HG03108 (cell line): Measurements from ENCODE around the gene CDC25A.

Experiments used
- ATAC-seq: cut with Tn5 transposase; IDR thresholded peaks from one replicate; pipeline ENCODE4 v1.9.1; 2021; ENCODE audit warnings: moderate library complexity; ENCODE audit not compliant: unreplicated experiment

CDC25A gene

GRCh38 chr3:48196611-48197010 is 8.4 kb upstream of the CDC25A start:
- ATAC-seq: no peak

GRCh38 chr3:48194446-48195071 is 6.3 kb upstream of the CDC25A start:
- no peak for ATAC-seq

DNA sequence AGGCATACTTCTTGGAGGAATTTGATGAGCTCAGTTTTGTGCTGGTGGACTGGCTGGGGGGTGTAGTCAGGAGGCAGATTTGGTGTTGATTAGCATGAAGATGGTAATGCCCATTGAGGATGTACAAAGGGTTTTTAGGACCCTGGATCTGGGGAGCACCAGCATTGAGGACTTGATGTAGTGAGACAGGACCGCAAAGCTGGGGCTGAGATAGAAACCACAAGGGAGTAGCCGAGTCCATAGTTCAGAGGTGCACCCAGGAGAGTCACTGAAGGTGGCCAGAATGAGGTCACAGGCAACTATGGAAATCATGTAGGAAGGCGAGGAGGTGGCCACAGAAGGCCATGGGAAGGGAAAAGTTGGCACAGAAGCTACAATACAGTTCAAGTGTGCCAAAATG is 2.7 kb upstream of the CDC25A start:
- no peak for ATAC-seq

DNA sequence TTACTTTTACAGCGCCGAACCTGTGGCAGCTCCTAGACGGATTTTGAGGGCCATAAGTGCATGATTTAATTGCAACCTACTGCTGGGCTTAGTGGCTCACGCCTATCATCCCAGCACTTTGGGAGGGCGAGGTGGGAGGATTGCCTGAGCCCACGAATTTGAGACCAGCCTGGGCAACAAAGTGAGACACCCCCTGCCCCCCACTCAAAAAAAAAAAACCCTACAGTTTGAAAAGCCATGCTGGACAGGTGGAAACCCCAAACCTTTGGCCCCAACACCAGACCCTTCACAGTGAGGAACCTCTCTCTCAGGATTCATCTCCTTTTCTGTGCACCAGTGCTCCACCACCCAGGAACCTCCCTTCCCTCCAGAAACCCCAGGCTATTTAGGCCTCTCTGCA is 1.1 kb upstream of the CDC25A start:
- ATAC-seq: no peak

GRCh38 chr3:48187579-48188265 is 495 bp downstream of the CDC25A start:
- peak; percentile 21 for ATAC-seq

DNA sequence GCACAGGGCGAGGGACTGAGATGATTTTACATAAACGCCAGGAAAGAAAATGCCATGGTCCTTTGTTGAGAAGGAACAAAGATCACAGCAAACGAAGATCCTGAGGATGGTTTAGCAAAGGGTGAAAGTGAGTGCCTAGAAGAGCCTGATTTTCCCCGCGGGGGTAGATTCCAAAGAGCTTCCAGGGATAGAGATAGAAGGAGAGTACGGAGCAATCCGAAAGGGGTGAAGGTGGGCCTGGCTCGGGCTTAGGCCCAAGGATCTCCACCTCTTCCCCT is 977 bp downstream of the CDC25A start:
- ATAC-seq: no peak

GRCh38 chr3:48186631-48187300 is 1.5 kb downstream of the CDC25A start:
- ATAC-seq: no peak

DNA sequence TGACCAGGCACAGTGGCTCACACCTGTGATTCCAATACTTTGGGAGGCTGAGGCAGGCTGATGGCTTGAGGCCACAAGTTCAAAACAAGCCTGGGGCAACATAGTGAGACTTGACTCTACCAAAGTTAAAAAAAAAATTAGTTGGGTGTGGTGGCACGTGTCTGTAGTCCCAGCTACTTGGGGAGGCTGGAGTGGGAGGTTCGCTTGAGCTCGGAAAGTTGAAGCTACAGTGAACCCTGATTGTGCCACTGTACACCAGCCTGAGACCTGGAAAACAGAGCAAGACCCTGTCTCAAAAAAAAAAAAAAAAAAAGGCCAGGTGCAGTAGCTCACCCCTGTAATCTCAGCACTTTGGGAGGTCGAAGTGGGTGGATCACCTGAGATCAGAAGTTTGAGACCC is 3.1 kb downstream of the CDC25A start:
- ATAC-seq: no peak

- ATAC-seq: no peak
These were observed 3.9 kb downstream of the CDC25A start for GRCh38 chr3:48184299-48184698.

DNA sequence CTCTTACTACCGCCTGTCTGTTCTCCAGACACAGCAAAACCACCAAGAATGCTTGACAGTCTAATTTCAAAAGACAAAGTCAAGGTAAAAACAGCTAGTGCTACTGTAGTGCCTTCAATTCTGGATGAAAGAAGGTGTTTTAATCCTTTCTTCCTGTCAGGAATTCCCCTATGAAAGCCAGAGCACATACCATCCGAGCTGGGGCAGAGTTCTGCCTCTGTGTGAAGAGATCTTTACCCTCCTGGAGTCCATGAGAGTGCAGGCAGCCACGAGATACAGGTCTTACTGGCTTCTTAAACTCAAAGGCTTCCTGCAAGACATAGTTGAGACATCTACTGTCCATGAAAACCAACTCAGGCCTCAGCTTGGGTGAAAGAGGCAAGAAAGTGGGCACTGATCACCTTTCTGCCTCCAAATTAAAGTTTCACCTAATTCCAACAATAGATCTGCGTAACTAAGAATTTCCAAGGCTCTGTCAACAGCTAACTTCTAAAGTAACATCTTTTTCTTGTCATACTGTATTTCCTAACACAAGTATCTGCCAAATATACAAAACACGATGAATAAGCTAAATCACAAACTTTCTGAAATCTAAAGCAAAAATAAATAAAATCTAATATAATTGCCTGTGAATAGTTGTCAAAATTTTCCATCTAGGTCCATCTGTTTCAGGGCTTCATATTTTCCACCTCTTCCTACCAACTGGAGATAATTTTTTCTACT is 7.5 kb downstream of the CDC25A start:
- ATAC-seq: no peak

DNA sequence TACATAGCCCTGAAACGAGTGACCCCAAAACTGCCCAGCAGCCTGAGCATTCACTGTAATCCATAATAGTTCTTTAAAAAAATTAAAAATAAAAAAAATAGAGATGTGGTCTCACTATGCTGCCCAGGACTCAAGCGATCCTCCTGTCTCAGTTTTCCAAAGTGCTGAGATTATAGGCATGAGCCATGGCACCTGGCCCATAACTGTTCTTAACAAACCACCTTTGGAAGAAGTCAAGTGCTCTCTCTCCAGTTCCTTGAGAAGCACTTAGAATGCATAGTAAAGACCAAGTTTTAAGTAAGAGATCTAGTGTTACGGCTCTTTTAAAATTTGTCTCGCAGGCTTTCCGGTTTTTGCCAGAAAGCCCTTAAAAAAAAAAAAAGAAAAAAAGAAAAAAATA is 8.2 kb downstream of the CDC25A start:
- ATAC-seq: no peak

DNA sequence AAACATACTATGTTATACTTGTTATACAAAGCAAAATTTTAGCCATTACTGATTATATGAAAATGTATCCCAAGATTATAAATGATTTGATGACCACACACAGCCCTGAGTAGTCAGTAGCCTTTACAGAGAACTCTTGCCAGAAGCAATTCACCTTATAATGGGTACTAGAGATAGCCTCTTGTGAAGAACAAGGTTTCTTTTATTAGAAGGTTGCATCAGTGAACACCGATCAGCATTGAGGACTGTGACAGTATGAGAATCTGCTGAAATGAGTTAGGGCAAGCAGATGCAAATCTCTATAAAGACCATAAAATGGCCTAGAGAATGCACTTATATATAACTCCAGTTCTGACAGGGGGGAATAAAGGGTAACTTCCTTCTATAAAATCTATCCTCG is 10.1 kb downstream of the CDC25A start:
- ATAC-seq: no peak

GRCh38 chr3:48157950-48158376 is 30.3 kb downstream of the CDC25A start:
- ATAC-seq: no peak

DNA sequence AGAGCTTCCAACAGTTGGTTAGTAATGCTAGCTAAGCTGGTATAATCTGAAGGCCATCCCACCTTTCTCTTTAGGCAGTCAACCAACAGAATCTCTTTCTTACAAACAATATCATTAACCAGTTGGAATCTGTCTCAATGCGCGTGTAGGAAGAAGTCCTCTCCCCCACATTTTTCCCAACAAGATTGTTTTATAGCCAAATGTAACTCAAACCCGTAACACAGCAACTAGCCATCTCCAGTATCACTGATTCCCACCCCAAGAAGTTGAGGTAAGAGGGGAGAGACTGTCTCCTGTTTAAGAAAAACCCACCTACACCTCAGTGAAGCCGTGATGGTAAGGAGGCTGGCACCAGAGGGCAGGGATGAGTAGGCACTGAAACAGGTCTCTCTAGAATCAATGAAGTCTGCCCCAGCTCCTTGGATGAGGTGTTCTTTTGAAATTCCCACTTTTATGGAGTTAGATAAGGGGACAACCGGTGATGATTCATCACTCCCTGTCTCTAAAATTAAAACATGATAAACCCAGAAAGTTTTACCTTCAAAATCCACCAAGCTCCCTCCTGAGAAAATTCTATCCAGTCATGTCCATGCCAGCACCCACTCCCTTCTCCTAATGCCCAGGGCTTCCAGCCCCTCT is 30.9 kb downstream of the CDC25A start:
- no peak for ATAC-seq

GRCh38 chr3:48156163-48156562 is 32.1 kb downstream of the CDC25A start:
- ATAC-seq: no peak

GRCh38 chr3:48155122-48155521 is 33.1 kb downstream of the CDC25A start:
- no peak for ATAC-seq

- ATAC-seq: no peak
These were observed 36.3 kb downstream of the CDC25A start for GRCh38 chr3:48151807-48152427.

DNA sequence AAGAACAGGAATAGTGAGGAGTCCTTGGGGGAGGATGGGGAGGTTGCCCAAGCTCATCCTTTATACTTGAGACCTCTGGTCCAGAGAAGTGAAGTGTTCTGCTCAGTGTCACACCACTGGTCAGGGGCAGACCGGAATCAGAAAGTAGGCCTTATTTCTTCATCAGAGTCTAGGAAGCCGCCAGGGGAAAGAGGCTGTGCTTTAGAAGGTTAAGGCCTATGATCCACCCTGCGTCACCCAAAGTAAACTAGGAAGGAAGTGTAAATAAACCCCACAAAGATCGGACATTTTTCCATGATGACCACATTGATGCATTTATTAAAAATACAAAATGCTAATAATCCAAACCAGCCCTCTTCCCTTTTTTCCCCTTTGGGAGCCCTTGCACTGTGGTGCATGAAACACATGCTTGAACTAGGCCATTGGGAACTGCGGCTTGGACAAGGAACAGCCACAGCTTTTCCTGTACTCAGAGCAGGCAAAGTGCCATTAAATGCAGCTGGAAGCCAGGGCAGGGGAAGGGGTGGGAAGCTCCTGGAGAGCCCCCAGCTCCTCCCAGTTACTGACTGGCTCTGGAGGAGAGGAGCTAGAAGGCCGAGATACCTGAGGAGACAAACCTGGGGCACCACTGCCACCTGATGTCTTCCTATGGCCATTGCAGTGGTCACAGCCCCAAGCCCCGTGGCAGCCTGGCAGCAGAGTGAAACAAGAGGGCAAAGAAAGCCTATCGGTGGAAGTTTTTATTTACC is 37.0 kb downstream of the CDC25A start:
- ATAC-seq: no peak

DNA sequence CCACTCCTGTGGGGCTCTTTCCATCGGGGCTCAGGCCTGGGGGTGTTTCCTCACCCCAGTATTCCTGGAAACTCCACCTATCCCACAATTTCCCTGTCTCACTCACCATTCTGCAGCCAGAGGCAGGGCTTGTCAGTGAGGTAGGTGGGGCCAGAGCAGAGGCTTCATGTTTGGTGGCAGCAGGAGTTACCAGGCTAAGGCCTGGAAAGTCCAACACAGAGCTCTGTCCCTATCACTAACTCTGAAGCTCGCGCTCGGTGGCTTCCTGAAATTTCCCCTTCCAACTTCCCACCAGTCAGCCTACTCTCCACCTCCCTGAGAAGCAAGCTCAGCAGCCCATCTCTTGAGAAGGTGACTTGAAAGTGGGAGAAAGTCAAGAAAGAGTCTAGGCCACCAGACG is 44.2 kb downstream of the CDC25A start:
- no peak for ATAC-seq

- ATAC-seq: no peak
These were observed 44.6 kb downstream of the CDC25A start for GRCh38 chr3:48143567-48143966.
